Astrocyte (in vitro differentiated cells and primary cell): ENCODE measurements around the gene PPP1R8. TPM values are rescaled to one million over a fixed set of nuclear protein-coding genes. Genes with fewer than 3 reads are reported as not detected.
"Not testable (repeated sequence)": the region's sequence is repeated elsewhere in the genome, so short reads cannot be mapped to it uniquely, and the experiment has no call there.

Experiments
- DNase-seq: peaks from one replicate; pipeline ENCODE4 v3.0.0-alpha.2; 2010; ENCODE audit warnings: low read depth
- FAIRE-seq: peaks from 2 replicates; lab custom pipeline; 2011; peaks lifted over from hg19 to GRCh38; lab: Jason Lieb, UNC
- H2AFZ ChIP-seq: 2 replicates; pipeline ENCODE4 v1.6.0; 2012; ENCODE audit warnings: low read depth, low read length, inconsistent platforms
- H3K27ac ChIP-seq: 2 replicates; pipeline ENCODE4 v1.5.1; 2011; ENCODE audit warnings: low read depth, low read length, inconsistent platforms
- H3K27me3 ChIP-seq: 2 replicates; pipeline ENCODE4 v1.6.0; 2011; ENCODE audit warnings: low read length, inconsistent platforms; ENCODE audit not compliant: insufficient read depth
- H3K36me3 ChIP-seq: 2 replicates; pipeline ENCODE4 v1.5.1; 2011; ENCODE audit warnings: low read length, inconsistent platforms; ENCODE audit not compliant: insufficient read depth
- H3K4me1 ChIP-seq: 2 replicates; pipeline ENCODE4 v1.5.1; 2011; ENCODE audit warnings: low read length, inconsistent platforms; ENCODE audit not compliant: insufficient read depth
- H3K4me2 ChIP-seq: 2 replicates; pipeline ENCODE4 v1.6.0; 2012; ENCODE audit warnings: low read length, inconsistent platforms
- H3K4me3 ChIP-seq: 2 replicates; pipeline ENCODE4 v1.5.1; 2011; ENCODE audit warnings: low read depth, mild to moderate bottlenecking, low read length, inconsistent platforms; ENCODE audit not compliant: insufficient read depth
- H3K79me2 ChIP-seq: 2 replicates; pipeline ENCODE4 v1.6.0; 2012; ENCODE audit warnings: mild to moderate bottlenecking, low read length, inconsistent platforms; ENCODE audit not compliant: insufficient read depth
- H3K9ac ChIP-seq: 2 replicates; pipeline ENCODE4 v1.6.0; 2012; ENCODE audit warnings: mild to moderate bottlenecking, low read length, inconsistent platforms
- H3K9me3 ChIP-seq: 2 replicates; pipeline ENCODE4 v1.5.1; 2012; ENCODE audit warnings: low read depth, mild to moderate bottlenecking, low read length, inconsistent platforms; ENCODE audit not compliant: insufficient read depth
- H4K20me1 ChIP-seq: 2 replicates; pipeline ENCODE4 v1.6.0; 2012; ENCODE audit warnings: low read length, inconsistent platforms; ENCODE audit not compliant: insufficient read depth
- H3K27ac Mint-ChIP-seq: one replicate; pipeline ENCODE4 v1.8.0; 2021; ENCODE audit warnings: mild to moderate bottlenecking, mixed read lengths; ENCODE audit not compliant: unreplicated experiment
- H3K27me3 Mint-ChIP-seq: one replicate; pipeline ENCODE4 v1.8.0; 2021; ENCODE audit warnings: low read depth, mixed read lengths; ENCODE audit not compliant: unreplicated experiment
- H3K36me3 Mint-ChIP-seq: one replicate; pipeline ENCODE4 v1.8.0; 2021; ENCODE audit warnings: low read depth, mixed read lengths; ENCODE audit not compliant: unreplicated experiment
- H3K4me1 Mint-ChIP-seq: one replicate; pipeline ENCODE4 v1.8.0; 2021; ENCODE audit warnings: low read depth, mixed read lengths; ENCODE audit not compliant: unreplicated experiment
- H3K4me3 Mint-ChIP-seq: one replicate; pipeline ENCODE4 v1.8.0; 2021; ENCODE audit warnings: mild to moderate bottlenecking, moderate library complexity, mixed read lengths; ENCODE audit not compliant: unreplicated experiment
- H3K9me3 Mint-ChIP-seq: one replicate; pipeline ENCODE4 v1.8.0; 2021; ENCODE audit warnings: mild to moderate bottlenecking, mixed read lengths; ENCODE audit not compliant: unreplicated experiment
- CTCF ChIP-seq: IDR thresholded peaks from 2 replicates; pipeline ENCODE4 v1.5.1; 2011; ENCODE audit warnings: low read depth, mild to moderate bottlenecking, inconsistent platforms, low read length, moderate library complexity; ENCODE audit not compliant: insufficient read depth
- EZH2 ChIP-seq: IDR thresholded peaks from 2 replicates; pipeline ENCODE4 v1.6.1; 2012; ENCODE audit warnings: mild to moderate bottlenecking, low read length, inconsistent platforms; ENCODE audit not compliant: insufficient read depth
- total RNA-seq: library from RNA; stranded (reverse); gene quantifications from 2 replicates; pipeline ENCODE4 v1.2.1, GENCODE V29; 2021

PPP1R8 gene
- total RNA-seq, 1 donor from 2014 or later = 35.6 TPM

- Histone ChIP-seq H3K4me2 (no peak overlapping the region), H3K9me3 (no peaks in the 10 kb centered on the region), H3K79me2 (peaks cover 70% of the 10 kb centered on the region), H3K9ac (no peak overlapping the region), H3K27ac (no peak overlapping the region), H4K20me1 (peaks cover 61% of the 10 kb centered on the region), H3K4me3 (no peak overlapping the region), H3K36me3 (peaks cover 2% of the 10 kb centered on the region), H3K4me1 (peaks cover 4% of the 10 kb centered on the region), H3K27me3 (no peaks in the 10 kb centered on the region), H2AFZ (no peak overlapping the region)
- Mint-ChIP-seq H3K4me3 (peak overlapping the region; percentile 2), H3K9me3 (no peaks in the 10 kb centered on the region), H3K36me3 (peaks cover 13% of the 10 kb centered on the region), H3K27ac (peak overlapping the region; percentile 79), H3K4me1 (peaks cover 32% of the 10 kb centered on the region), H3K27me3 (no peaks in the 10 kb centered on the region)
- FAIRE-seq (peak; percentile 39), DNase-seq (peak; percentile 36)
- no peak for TF ChIP-seq CTCF
- no peak for TF ChIP-seq EZH2
Observed at GRCh38 chr1:27785781-27786455, 44.7 kb upstream of the PPP1R8 start.

DNA sequence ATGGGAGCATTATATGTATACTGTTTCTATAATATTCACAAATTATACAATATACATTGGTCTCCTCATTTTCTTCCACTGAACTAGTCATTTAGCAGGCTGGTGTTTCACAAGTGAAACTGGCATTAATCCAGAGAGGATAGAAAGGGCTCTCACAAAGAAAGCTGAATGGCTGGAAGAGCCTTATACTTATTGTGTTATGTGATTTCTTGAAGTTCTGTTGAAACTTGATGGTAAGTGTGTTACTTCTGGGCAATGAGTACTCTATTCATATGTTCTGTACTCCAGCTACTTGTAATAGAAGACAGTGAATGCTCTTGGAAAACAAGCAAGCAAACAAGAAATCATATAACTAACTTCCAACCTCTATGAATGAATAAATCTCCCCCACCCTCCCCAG is 42.7 kb upstream of the PPP1R8 start:
- Histone ChIP-seq H3K4me1 (peaks cover 4% of the 10 kb centered on the region), H3K27ac (no peak overlapping the region), H3K36me3 (peaks cover 4% of the 10 kb centered on the region), H4K20me1 (peaks cover 50% of the 10 kb centered on the region), H3K79me2 (peaks cover 52% of the 10 kb centered on the region), H3K9ac (no peak overlapping the region), H3K27me3 (no peaks in the 10 kb centered on the region), H3K9me3 (no peaks in the 10 kb centered on the region), H3K4me2 (no peak overlapping the region), H3K4me3 (no peak overlapping the region), H2AFZ (no peak overlapping the region)
- peak; percentile 9 for FAIRE-seq
- H3K27ac Mint-ChIP-seq = peak overlapping the region; percentile 28
- TF ChIP-seq CTCF = no peak
- no peak for TF ChIP-seq EZH2
- H3K27me3 Mint-ChIP-seq = no peaks in the 10 kb centered on the region
- no peaks in the 10 kb centered on the region for H3K9me3 Mint-ChIP-seq
- DNase-seq = peak; percentile 10
- H3K36me3 Mint-ChIP-seq = peaks cover 13% of the 10 kb centered on the region
- H3K4me1 Mint-ChIP-seq = peaks cover 38% of the 10 kb centered on the region
- H3K4me3 Mint-ChIP-seq = no peak overlapping the region

DNA sequence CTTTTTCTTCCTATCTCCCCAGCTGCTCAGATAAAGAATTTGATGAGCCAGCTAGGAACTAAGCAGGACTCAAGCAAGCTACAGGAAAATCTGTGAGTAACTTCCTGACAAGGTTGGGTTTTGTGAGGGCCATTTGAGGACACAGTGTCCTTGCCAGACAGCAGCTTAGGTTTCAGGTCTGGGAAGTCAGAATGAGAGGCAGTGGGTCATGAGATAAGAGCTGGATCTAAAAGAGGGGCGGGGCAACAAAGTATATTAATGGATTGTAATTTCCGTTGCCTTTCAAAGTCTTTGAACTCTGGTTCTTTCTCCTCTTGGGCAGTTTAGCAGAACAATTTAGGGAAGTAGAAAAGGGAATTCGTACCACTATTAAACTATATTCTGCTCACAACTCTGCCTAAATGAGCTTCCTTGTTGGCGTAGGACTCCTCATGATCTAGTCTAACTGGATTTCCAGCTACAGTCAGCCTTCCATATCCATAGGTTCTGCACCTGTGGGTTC is 41.0 kb upstream of the PPP1R8 start:
- DNase-seq (peak; percentile 54), FAIRE-seq (no peak)
- H3K4me2 ChIP-seq = no peak overlapping the region
- no peak overlapping the region for H2AFZ ChIP-seq
- Mint-ChIP-seq H3K27ac (no peak overlapping the region), H3K9me3 (no peaks in the 10 kb centered on the region), H3K4me1 (peaks cover 43% of the 10 kb centered on the region), H3K4me3 (no peak overlapping the region), H3K36me3 (peaks cover 16% of the 10 kb centered on the region), H3K27me3 (no peaks in the 10 kb centered on the region)
- H3K27me3 ChIP-seq = no peaks in the 10 kb centered on the region
- no peak for TF ChIP-seq EZH2
- no peak for TF ChIP-seq CTCF
- peaks cover 17% of the 10 kb centered on the region for H3K36me3 ChIP-seq
- H3K4me3 ChIP-seq = no peak overlapping the region
- H3K9me3 ChIP-seq = no peaks in the 10 kb centered on the region
- H3K9ac ChIP-seq = no peak overlapping the region
- peaks cover 38% of the 10 kb centered on the region for H3K79me2 ChIP-seq
- H3K4me1 ChIP-seq = peaks cover 4% of the 10 kb centered on the region
- H3K27ac ChIP-seq = no peak overlapping the region
- H4K20me1 ChIP-seq = peaks cover 42% of the 10 kb centered on the region

DNA sequence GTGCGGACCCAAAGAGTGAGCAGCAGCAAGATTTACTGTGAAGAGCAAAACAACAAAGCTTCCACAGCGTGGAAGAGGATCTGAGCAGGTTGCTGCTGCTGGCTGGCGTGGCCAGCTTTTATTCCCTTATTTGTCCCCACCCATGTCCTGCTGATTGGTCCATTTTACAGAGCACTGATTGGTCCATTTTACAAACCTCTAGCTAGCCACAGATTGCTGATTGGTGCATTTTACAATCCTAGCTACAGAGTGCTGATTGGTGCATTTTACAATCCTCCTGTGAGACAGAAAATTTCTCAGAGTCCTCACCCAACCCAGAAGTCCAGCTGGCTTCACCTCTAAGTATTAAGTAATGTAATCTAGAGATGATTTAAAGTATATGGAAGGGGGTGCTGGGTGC is 40.3 kb upstream of the PPP1R8 start:
- not testable (repeated sequence) for FAIRE-seq, H3K27ac Mint-ChIP-seq

More for the DNA sequence above, 40.3 kb upstream of the PPP1R8 start:
- not testable (repeated sequence) for H3K27ac ChIP-seq, H3K4me3 Mint-ChIP-seq, H3K27me3 ChIP-seq, H3K9ac ChIP-seq, H3K9me3 ChIP-seq, H3K9me3 Mint-ChIP-seq, H3K4me2 ChIP-seq, H2AFZ ChIP-seq, H3K27me3 Mint-ChIP-seq, H3K4me1 ChIP-seq, H3K4me3 ChIP-seq, DNase-seq
- Histone ChIP-seq H4K20me1 (peaks cover 39% of the 10 kb centered on the region), H3K36me3 (peaks cover 22% of the 10 kb centered on the region), H3K79me2 (peaks cover 32% of the 10 kb centered on the region)
- H3K4me1 Mint-ChIP-seq = peaks cover 40% of the 10 kb centered on the region
- peaks cover 16% of the 10 kb centered on the region for H3K36me3 Mint-ChIP-seq
